Lung (tissue), 12 donors: ENCODE results near the gene PSMC3IP. TPM values are rescaled to one million over a fixed set of nuclear protein-coding genes. Genes with fewer than 3 reads are reported as not detected.

Source experiments
- ATAC-seq: fragments of 200-7000 bp; cut with Tn5 transposase; one replicate; pipeline ENCODE4 v1.9.1; 2020; ENCODE audit warnings: moderate number of reproducible peaks; ENCODE audit not compliant: insufficient read depth, low FRiP score
- DNase-seq, 3 donors: peaks; one replicate each; pipeline ENCODE4 v3.0.0-alpha.2; 2013 to 2017
- H3K27ac ChIP-seq, 2 donors: one replicate each; pipeline ENCODE4 v1.5.1; 2013; ENCODE audit warnings: mild to moderate bottlenecking in 2 of 2, moderate library complexity in 2 of 2, control low read depth in 1 of 2, inconsistent platforms in 1 of 2, low read depth in 1 of 2, low read length in 1 of 2
- H3K27me3 ChIP-seq, 3 donors: one replicate each; pipeline ENCODE4 v1.5.1; 2013; ENCODE audit warnings: low read length in 2 of 3; ENCODE audit not compliant: control insufficient read depth in 3 of 3, insufficient read depth in 3 of 3
- H3K36me3 ChIP-seq, 4 donors: one replicate each; pipeline ENCODE4 v1.5.1; 2013; ENCODE audit warnings: low read length in 4 of 4, mild to moderate bottlenecking in 1 of 4, moderate library complexity in 1 of 4; ENCODE audit not compliant: control insufficient read depth in 4 of 4, insufficient read depth in 4 of 4
- H3K4me1 ChIP-seq, 5 donors: one replicate each; pipeline ENCODE4 v1.5.1; 2013; ENCODE audit warnings: low read length in 5 of 5, mild to moderate bottlenecking in 2 of 5, moderate library complexity in 1 of 5; ENCODE audit not compliant: control insufficient read depth in 5 of 5, insufficient read depth in 5 of 5
- H3K4me3 ChIP-seq: one replicate; pipeline ENCODE4 v1.5.1; 2013; ENCODE audit warnings: mild to moderate bottlenecking, control low read depth, moderate library complexity
- H3K9ac ChIP-seq, 2 donors: one replicate each; pipeline ENCODE4 v1.5.1; 2013; ENCODE audit warnings: low read length in 2 of 2, control low read depth in 1 of 2; ENCODE audit not compliant: insufficient read depth in 1 of 2
- H3K9me3 ChIP-seq, 4 donors: one replicate each; pipeline ENCODE4 v1.5.1; 2013; ENCODE audit warnings: low read length in 3 of 4, mild to moderate bottlenecking in 1 of 4, moderate library complexity in 1 of 4; ENCODE audit not compliant: control insufficient read depth in 4 of 4, insufficient read depth in 3 of 4
- WGBS, 2 donors: extraction: QIAGEN DNeasy Blood & Tissue Kit; methylation state at CpG; one replicate each; pipeline ENCODE4 v1.1.7; 2013; 5-methylcytosine and 5-hydroxymethylcytosine counted together
- polyA plus RNA-seq, 2 donors: library from polyadenylated mRNA; stranded (reverse); fragments of 200-250 nt; gene quantifications; one replicate each; pipeline ENCODE4 v1.2.1, GENCODE V29; 2013
- total RNA-seq, 2 donors: library from RNA; depleted of rRNA in 1 of 2; stranded (reverse); fragments of >200 nt in 1 of 2; gene quantifications; one replicate each; pipeline ENCODE4 v1.2.1, GENCODE V29; 2014 to 2021
- TF ChIP-seq, protein P1 (sequence below): IDR thresholded peaks from 2 replicates; pipeline ENCODE4 v1.5.1; 2012; ENCODE audit warnings: mild to moderate bottlenecking; ENCODE audit errors: control extremely low read depth, extremely low read depth
- donor health status: control.
- donor health status: control.
- donor health status: Bipolar disorder and iron deficiency.
- donor health status: healthy.
- donor health status: DM: yes; HTN: yes; CAD: no.

The PSMC3IP gene
- total and polyA plus RNA-seq, 4 donors, result 3.4 to 7.5 (median 4.0) TPM

DNA sequence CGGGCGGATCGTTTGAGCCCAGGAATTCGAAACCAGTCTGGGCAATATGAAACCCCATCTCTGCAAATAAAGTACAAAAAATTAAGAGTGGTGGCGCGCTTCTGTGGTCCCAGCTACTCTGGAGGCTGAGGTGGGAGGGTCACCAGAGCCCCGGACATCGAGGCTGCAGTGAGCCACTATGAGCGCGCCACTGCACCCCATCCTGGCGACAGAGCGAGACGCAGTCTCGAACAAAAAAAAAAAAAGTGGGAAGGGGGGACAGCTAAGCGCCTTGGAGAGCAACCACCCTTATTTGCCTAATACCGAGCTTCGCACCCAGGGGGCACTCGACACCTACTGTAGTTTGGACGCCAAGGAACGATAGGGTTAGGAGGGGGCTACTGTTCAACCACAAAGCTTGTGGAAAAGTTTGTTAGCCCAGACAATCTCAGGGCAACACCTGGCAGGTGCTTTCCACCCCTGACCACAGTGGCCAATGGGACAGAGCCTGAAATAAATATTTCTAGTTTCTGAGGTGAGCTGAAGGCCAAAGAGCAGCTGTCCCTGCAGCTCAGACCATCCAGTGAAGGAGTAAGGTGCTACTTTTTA lies 847 bp upstream of the PSMC3IP start:
- ATAC-seq, result peak; percentile 70
- Histone ChIP-seq H3K4me3 (peak overlapping the region; percentile 65), H3K9ac (peak overlapping the region; percentile 16 to 30), H3K4me1 (peaks cover 0 to 23% (median 11%) of the 10 kb centered on the region in 5 donors), H3K9me3 (no peaks in the 10 kb centered on the region), H3K27me3 (no peaks in the 10 kb centered on the region), H3K27ac (peak overlapping the region; percentile 85 to 89), H3K36me3 (peaks cover 25 to 42% (median 31%) of the 10 kb centered on the region in 4 donors)
- peak; percentile 84 to 86 (median 86) for DNase-seq
- TF ChIP-seq, protein P1, sequence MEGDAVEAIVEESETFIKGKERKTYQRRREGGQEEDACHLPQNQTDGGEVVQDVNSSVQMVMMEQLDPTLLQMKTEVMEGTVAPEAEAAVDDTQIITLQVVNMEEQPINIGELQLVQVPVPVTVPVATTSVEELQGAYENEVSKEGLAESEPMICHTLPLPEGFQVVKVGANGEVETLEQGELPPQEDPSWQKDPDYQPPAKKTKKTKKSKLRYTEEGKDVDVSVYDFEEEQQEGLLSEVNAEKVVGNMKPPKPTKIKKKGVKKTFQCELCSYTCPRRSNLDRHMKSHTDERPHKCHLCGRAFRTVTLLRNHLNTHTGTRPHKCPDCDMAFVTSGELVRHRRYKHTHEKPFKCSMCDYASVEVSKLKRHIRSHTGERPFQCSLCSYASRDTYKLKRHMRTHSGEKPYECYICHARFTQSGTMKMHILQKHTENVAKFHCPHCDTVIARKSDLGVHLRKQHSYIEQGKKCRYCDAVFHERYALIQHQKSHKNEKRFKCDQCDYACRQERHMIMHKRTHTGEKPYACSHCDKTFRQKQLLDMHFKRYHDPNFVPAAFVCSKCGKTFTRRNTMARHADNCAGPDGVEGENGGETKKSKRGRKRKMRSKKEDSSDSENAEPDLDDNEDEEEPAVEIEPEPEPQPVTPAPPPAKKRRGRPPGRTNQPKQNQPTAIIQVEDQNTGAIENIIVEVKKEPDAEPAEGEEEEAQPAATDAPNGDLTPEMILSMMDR, result peak; percentile 51
- WGBS, 2 donors, result 0% methylated on average over 20 of the region's 20 CpGs

DNA sequence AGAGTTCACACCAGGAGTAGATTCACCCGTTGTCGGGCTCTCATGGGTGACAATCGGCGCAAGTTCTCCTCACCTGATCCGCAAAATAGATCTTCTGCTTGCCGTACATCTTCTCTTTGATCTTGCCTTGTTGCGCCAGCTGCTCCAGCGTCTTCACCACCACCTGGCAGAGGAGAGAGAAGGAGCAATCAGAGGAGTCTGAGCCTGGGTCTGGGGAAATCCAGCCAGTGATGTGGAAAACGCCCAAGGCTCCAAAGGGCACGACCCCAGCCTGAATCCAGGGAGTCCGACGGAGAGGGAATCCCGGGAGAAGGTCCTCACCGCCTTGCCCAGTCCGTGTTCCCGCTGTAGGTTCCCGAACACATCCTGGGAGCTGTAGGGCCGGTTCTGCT lies 393 bp downstream of the PSMC3IP start:
- H3K4me1 ChIP-seq, result peaks cover 0 to 23% (median 11%) of the 10 kb centered on the region in 5 donors
- WGBS, 2 donors, result 11 to 12% methylated on average over 18 of the region's 18 CpGs
- ATAC-seq (no peak), DNase-seq (no peak)
- H3K27me3 ChIP-seq, result no peaks in the 10 kb centered on the region
- TF ChIP-seq, protein P1, result no peak
- H3K27ac ChIP-seq, result peak overlapping the region; percentile 38 to 82
- H3K4me3 ChIP-seq, result peak overlapping the region; percentile 23
- H3K36me3 ChIP-seq, result peaks cover 22 to 42% (median 32%) of the 10 kb centered on the region in 4 donors
- H3K9ac ChIP-seq, result peak overlapping the region in 1 of 2 donors; percentile 53
- H3K9me3 ChIP-seq, result no peaks in the 10 kb centered on the region

DNA sequence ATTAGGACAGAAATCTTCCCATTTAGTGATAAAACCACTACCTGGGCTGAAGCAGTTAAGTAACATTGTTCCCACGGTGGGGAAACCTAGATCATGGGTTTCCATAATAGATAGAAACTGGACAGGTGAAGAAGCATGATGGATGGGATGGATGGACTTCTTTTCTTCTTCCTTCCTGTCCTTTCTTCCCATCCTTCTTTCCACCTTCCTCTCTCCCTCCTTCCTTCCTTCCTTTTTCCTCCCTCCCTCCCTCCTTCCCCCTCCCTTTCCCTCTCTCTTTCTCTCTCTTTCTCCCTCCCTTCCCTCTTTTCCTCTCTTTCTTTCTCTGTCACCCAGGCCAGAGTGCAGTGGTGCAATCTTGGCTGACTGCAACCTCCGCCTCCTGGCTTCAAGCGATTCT lies 3.1 kb downstream of the PSMC3IP start:
- Histone ChIP-seq H3K9ac (no peak overlapping the region), H3K4me3 (no peak overlapping the region), H3K27ac (no peak overlapping the region), H3K27me3 (no peaks in the 10 kb centered on the region), H3K9me3 (no peaks in the 10 kb centered on the region), H3K4me1 (peaks cover 0 to 23% (median 11%) of the 10 kb centered on the region in 5 donors), H3K36me3 (peaks cover 22 to 48% (median 33%) of the 10 kb centered on the region in 4 donors)
- DNase-seq, result no peak
- no peak for ATAC-seq
- 75 to 76% methylated on average over 3 of the region's 3 CpGs for WGBS, 2 donors
- TF ChIP-seq, protein P1, result no peak

DNA sequence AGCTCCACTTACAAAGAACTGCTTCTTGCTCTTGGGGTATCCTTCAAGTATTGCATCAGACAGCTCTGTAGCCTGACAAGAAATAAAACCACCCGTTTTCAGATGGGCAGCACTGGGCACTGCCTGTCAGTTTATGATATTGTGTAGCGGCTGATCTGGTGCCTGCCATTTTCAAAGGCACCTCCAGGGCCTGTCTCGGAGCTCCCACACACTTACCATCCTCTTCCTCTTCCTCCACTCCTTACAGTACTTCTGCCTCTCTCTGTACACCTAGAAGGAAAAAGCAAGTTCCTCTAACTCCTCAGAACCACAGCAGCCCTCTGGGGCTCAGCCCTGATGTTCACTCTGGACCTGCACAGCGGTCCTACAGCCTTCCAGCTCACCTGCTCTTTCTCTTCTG lies 4.4 kb downstream of the PSMC3IP start:
- Histone ChIP-seq H3K4me1 (peaks cover 0 to 19% (median 6%) of the 10 kb centered on the region in 5 donors), H3K4me3 (no peak overlapping the region), H3K27ac (no peak overlapping the region), H3K27me3 (no peaks in the 10 kb centered on the region), H3K9ac (no peak overlapping the region), H3K9me3 (no peaks in the 10 kb centered on the region), H3K36me3 (peaks cover 27 to 53% (median 42%) of the 10 kb centered on the region in 4 donors)
- DNase-seq, result no peak
- TF ChIP-seq, protein P1, result no peak
- no peak for ATAC-seq
- WGBS, 2 donors, result 64 to 81% methylated on average over 4 of the region's 4 CpGs
